Mesenchymal stem cell (in vitro differentiated cells and primary cell): Measurements from ENCODE around the gene EPG5.

Experiments used
- DNase-seq: peaks from one replicate; pipeline ENCODE4 v3.0.0-alpha.2; 2013
- H2AFZ ChIP-seq: one replicate; pipeline ENCODE4 v1.6.1; 2013; ENCODE audit warnings: low read depth, mild to moderate bottlenecking, control low read depth, inconsistent platforms, low read length, moderate library complexity
- H2AK5ac ChIP-seq: 2 replicates; pipeline ENCODE4 v1.6.1; 2013; ENCODE audit warnings: low read length, moderate library complexity, mild to moderate bottlenecking, inconsistent platforms; ENCODE audit not compliant: severe bottlenecking
- H2BK120ac ChIP-seq: one replicate; pipeline ENCODE4 v1.6.1; 2013; ENCODE audit warnings: low read depth, mild to moderate bottlenecking, inconsistent platforms, low read length, moderate library complexity
- H2BK12ac ChIP-seq, 2 experiments: one replicate each; pipeline ENCODE4 v1.6.1; 2013; ENCODE audit warnings: inconsistent platforms in 2 of 2, low read length in 2 of 2, mild to moderate bottlenecking in 2 of 2, moderate library complexity in 2 of 2, control low read depth in 1 of 2
- H2BK15ac ChIP-seq: one replicate; pipeline ENCODE4 v1.6.1; 2013; ENCODE audit warnings: mild to moderate bottlenecking, low read depth, inconsistent platforms; ENCODE audit not compliant: poor library complexity, severe bottlenecking
- H2BK5ac ChIP-seq: 2 replicates; pipeline ENCODE4 v1.6.1; 2013; ENCODE audit warnings: low read depth, mild to moderate bottlenecking, low read length, control low read depth, inconsistent platforms; ENCODE audit not compliant: poor library complexity, severe bottlenecking
- H3K14ac ChIP-seq, 2 experiments: one replicate each; pipeline ENCODE4 v1.6.1; 2013; ENCODE audit warnings: inconsistent platforms in 2 of 2, low read length in 2 of 2, control low read depth in 1 of 2, mild to moderate bottlenecking in 1 of 2, moderate library complexity in 1 of 2
- H3K18ac ChIP-seq, 2 experiments: one replicate each; pipeline ENCODE4 v1.6.1; 2013; ENCODE audit warnings: inconsistent platforms in 2 of 2, low read length in 2 of 2, control low read depth in 1 of 2, low read depth in 1 of 2, mild to moderate bottlenecking in 1 of 2
- H3K23ac ChIP-seq, 2 experiments: one replicate each; pipeline ENCODE4 v1.6.1; 2013; ENCODE audit warnings: inconsistent platforms in 2 of 2, low read length in 2 of 2, mild to moderate bottlenecking in 2 of 2, moderate library complexity in 2 of 2, control low read depth in 1 of 2
- H3K27ac ChIP-seq: 2 replicates; pipeline ENCODE4 v1.5.1; 2013; ENCODE audit warnings: mild to moderate bottlenecking, moderate library complexity, low read length, control low read depth, inconsistent platforms; ENCODE audit not compliant: poor library complexity, severe bottlenecking
- H3K27me3 ChIP-seq, 2 experiments: 2 replicates each; pipeline versions ENCODE4 v1.6.1 to v1.7.0; 2013; ENCODE audit warnings: low read length in 2 of 2, mild to moderate bottlenecking in 2 of 2, moderate library complexity in 2 of 2, control low read depth in 1 of 2, inconsistent platforms in 1 of 2; ENCODE audit not compliant: control insufficient read depth in 1 of 2, insufficient read depth in 1 of 2
- H3K36me3 ChIP-seq, 2 experiments: 2 replicates each; pipeline versions ENCODE4 v1.6.1 to v1.7.0; 2013; ENCODE audit warnings: low read length in 2 of 2, control low read depth in 1 of 2, inconsistent platforms in 1 of 2, low read depth in 1 of 2, mild to moderate bottlenecking in 1 of 2; ENCODE audit not compliant: insufficient read depth in 2 of 2, control insufficient read depth in 1 of 2
- H3K4ac ChIP-seq, 2 experiments: one replicate each; pipeline ENCODE4 v1.6.1; 2013; ENCODE audit warnings: inconsistent platforms in 2 of 2, low read length in 2 of 2, mild to moderate bottlenecking in 2 of 2, moderate library complexity in 2 of 2, control low read depth in 1 of 2, low read depth in 1 of 2
- H3K4me1 ChIP-seq: 2 replicates; pipeline ENCODE4 v1.6.1; 2013; ENCODE audit warnings: low read depth, low read length, control low read depth; ENCODE audit not compliant: control insufficient read depth, insufficient read depth
- H3K4me2 ChIP-seq: 2 replicates; pipeline ENCODE4 v1.6.1; 2013; ENCODE audit warnings: low read length, mild to moderate bottlenecking, inconsistent platforms; ENCODE audit not compliant: poor library complexity, severe bottlenecking
- H3K4me3 ChIP-seq, 2 experiments: 2 replicates each; pipeline versions ENCODE4 v1.5.1 to v1.7.0; 2013; ENCODE audit warnings: low read length in 2 of 2, mild to moderate bottlenecking in 2 of 2, control low read depth in 1 of 2, low read depth in 1 of 2; ENCODE audit not compliant: insufficient read depth in 1 of 2
- H3K79me1 ChIP-seq: replicated peaks from 2 replicates; pipeline ENCODE4 v1.6.1; 2013; ENCODE audit warnings: mild to moderate bottlenecking, control low read depth, low read length, inconsistent platforms; ENCODE audit not compliant: poor library complexity, severe bottlenecking
- H3K9ac ChIP-seq: 2 replicates; pipeline ENCODE4 v1.7.0; 2013; ENCODE audit warnings: mild to moderate bottlenecking, low read length, moderate library complexity
- H3K9me3 ChIP-seq: 2 replicates; pipeline ENCODE4 v1.7.0; 2013; ENCODE audit warnings: mild to moderate bottlenecking, low read length; ENCODE audit not compliant: control insufficient read depth
- H4K8ac ChIP-seq: one replicate; pipeline ENCODE4 v1.6.1; 2013; ENCODE audit warnings: inconsistent platforms, mild to moderate bottlenecking, low read length, moderate library complexity
- H4K91ac ChIP-seq: one replicate; pipeline ENCODE4 v1.6.1; 2013; ENCODE audit warnings: mild to moderate bottlenecking, low read length, inconsistent platforms
- WGBS: methylation state at CpG from one replicate; pipeline ENCODE4 v1.1.7; 2013; ENCODE audit warnings: mixed read lengths; 5-methylcytosine and 5-hydroxymethylcytosine counted together

Gene EPG5

DNA sequence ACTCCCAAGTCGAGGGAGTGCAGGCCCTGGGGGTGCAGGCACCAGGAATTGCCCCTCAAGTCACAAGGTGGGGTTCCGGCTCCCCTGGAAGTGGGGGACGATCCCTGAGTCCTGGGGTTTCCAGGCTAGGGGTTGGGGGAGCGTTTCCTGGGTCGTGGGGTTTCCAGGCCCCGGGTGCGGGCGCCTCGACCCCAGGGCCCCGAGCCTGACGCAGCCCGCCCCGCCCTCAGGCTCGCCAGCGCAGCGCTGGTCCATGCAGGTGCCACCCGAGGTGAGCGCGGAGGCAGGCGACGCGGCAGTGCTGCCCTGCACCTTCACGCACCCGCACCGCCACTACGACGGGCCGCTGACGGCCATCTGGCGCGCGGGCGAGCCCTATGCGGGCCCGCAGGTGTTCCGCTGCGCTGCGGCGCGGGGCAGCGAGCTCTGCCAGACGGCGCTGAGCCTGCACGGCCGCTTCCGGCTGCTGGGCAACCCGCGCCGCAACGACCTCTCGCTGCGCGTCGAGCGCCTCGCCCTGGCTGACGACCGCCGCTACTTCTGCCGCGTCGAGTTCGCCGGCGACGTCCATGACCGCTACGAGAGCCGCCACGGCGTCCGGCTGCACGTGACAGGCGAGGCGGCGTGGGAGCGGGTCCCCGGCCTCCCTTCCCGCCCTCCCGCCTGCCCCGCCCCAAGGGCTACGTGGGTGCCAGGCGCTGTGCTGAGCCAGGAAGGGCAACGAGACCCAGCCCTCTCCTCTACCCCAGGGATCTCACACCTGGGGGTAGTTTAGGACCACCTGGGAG, 129.7 kb downstream of the EPG5 start:
- Histone ChIP-seq H2BK5ac (no peak overlapping the region), H2AK5ac (no peak overlapping the region), H3K36me3 (peaks cover 3 to 35% of the 10 kb centered on the region in 2 experiments), H2BK120ac (peak overlapping the region; percentile 94), H3K27me3 (no peaks in the 10 kb centered on the region), H4K8ac (peak overlapping the region; percentile 89), H3K9me3 (no peaks in the 10 kb centered on the region), H3K18ac (peak overlapping the region; percentile 87 to 97), H3K4me2 (peak overlapping the region; percentile 59), H3K27ac (no peak overlapping the region), H2BK12ac (peak overlapping the region; percentile 11 to 100), H2BK15ac (peak overlapping the region; percentile 65), H3K4me1 (peaks cover 43% of the 10 kb centered on the region), H3K9ac (peak overlapping the region; percentile 59), H2AFZ (no peak overlapping the region), H3K4me3 (peak overlapping the region; percentile 41 to 44), H3K14ac (peak overlapping the region in 1 of 2 experiments; percentile 92), H3K23ac (no peak overlapping the region), H3K79me1 (peaks cover 14% of the 10 kb centered on the region), H4K91ac (peak overlapping the region; percentile 93), H3K4ac (peak overlapping the region; percentile 46 to 81)
- peak; percentile 67 for DNase-seq
- WGBS = 5% methylated on average over 44 of the region's 84 CpGs

DNA sequence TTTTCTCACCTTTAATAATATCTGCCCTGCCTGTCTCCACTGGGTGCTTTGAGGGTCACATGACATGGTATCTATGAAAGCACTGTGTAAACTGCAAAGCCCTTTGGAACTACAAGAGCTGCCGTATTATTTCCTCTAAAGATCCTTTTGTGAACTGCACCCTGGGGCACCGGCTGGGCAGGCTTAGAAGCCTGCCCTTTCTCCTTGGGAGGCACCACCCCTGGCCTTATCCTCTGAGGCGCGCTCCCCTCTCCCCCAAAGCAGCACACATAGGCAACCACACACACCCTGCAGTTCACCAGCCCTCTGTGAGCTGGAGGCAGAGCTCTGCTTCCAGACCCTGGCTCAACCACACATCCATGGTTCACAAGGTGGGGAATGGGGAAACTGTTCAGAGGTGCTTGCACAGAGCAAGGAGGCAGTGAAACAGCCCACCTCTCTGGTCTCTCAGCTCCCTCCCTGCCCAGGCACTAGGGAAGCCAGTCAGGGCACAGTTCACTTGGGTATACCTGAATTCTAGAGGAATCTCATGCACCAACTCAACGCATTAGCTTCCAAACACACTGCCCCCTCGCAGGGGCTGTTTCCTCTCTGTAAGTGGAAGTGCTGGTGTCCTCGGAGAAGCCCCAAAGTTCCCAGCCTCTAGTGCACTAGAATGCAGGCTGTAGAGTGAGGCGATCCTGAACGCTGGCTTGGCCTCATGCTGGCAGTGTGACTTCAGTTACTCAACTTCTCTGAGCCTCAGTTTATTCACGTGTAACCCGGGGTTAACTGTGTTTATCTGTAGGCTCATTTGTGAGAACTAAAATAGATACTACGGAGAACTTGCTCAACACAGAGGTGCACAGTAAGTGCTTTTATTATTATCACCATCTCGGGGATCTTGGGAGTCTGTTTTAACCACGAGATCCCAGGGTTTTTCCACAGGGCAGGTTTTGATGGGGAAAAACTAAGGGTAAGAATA, 130.6 kb downstream of the EPG5 start:
- no peak overlapping the region for H3K4me3 ChIP-seq
- no peak overlapping the region for H3K9ac ChIP-seq
- WGBS = 64% methylated on average over 14 of the region's 14 CpGs
- H4K91ac ChIP-seq = peak overlapping the region; percentile 81
- peaks cover 43% of the 10 kb centered on the region for H3K4me1 ChIP-seq
- H3K27me3 ChIP-seq = no peaks in the 10 kb centered on the region
- H2BK12ac ChIP-seq = peak overlapping the region; percentile 90 to 92
- H3K23ac ChIP-seq = no peak overlapping the region
- H4K8ac ChIP-seq = no peak overlapping the region
- no peak overlapping the region for H3K27ac ChIP-seq
- no peaks in the 10 kb centered on the region for H3K9me3 ChIP-seq
- peaks cover 0 to 27% of the 10 kb centered on the region in 2 experiments for H3K36me3 ChIP-seq
- peak overlapping the region in 1 of 2 experiments; percentile 79 for H3K4ac ChIP-seq
- H3K4me2 ChIP-seq = no peak overlapping the region
- peak; percentile 73 for DNase-seq
- H3K79me1 ChIP-seq = peaks cover 15% of the 10 kb centered on the region
- no peak overlapping the region for H2BK5ac ChIP-seq
- H3K14ac ChIP-seq = peak overlapping the region in 1 of 2 experiments; percentile 82
- peak overlapping the region; percentile 9 for H2BK15ac ChIP-seq
- H2AK5ac ChIP-seq = no peak overlapping the region
- peak overlapping the region; percentile 91 for H2BK120ac ChIP-seq
- H2AFZ ChIP-seq = no peak overlapping the region
- peak overlapping the region; percentile 12 to 86 for H3K18ac ChIP-seq

DNA sequence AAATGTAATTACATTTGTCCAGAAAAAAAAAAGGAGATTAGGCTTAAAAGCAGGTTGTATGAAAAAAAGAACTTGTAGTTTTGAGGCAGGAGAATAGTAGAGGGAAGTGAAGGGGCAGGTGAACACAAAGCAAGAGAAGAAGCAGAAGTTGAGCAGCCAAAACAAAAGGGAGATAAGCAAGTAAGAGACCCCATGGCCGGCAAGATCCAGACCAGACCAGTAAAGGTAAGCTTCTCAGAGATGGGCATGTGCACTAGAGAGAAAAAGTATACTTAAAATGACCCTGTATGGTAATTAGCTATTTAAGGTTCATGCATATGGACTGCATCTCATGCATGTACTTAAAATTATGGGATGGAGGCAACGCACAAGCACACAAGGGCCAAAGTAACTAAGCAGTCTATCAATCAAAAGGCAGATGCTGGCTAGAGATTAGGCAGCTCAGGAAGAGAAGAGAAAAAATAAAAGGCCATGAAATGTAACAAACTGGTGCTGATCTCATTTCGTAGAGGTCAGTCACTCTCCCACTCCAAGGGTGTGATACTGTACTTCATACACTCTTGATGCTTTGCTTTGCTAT, 132.0 kb downstream of the EPG5 start:
- Histone ChIP-seq H3K36me3 (peaks cover 0 to 21% of the 10 kb centered on the region in 2 experiments), H3K4ac (no peak overlapping the region), H4K91ac (no peak overlapping the region), H2BK120ac (no peak overlapping the region), H2AK5ac (no peak overlapping the region), H3K14ac (no peak overlapping the region), H3K27ac (no peak overlapping the region), H3K79me1 (peaks cover 18% of the 10 kb centered on the region), H2BK12ac (peak overlapping the region in 1 of 2 experiments; percentile 51), H3K9me3 (no peaks in the 10 kb centered on the region), H3K23ac (no peak overlapping the region), H2AFZ (no peak overlapping the region), H3K4me1 (peaks cover 42% of the 10 kb centered on the region), H3K9ac (no peak overlapping the region), H3K4me3 (no peak overlapping the region), H4K8ac (no peak overlapping the region), H3K27me3 (no peaks in the 10 kb centered on the region), H2BK15ac (no peak overlapping the region), H3K4me2 (no peak overlapping the region), H3K18ac (no peak overlapping the region), H2BK5ac (no peak overlapping the region)
- WGBS = 84% methylated on average over 3 of the region's 3 CpGs
- no peak for DNase-seq
